HepG2 (cell line): Measurements from ENCODE around the gene VPS26A. TPM values are rescaled to one million over a fixed set of nuclear protein-coding genes. Genes with fewer than 3 reads are reported as not detected.

Source experiments
- ATAC-seq: fragments of 200-7000 bp; cut with Tn5 transposase; 3 replicates; pipeline ENCODE4 v1.9.1; 2020; ENCODE audit warnings: mild to moderate bottlenecking, moderate library complexity
- BruUV-seq: library from RNA; stranded (reverse); fragments of 400-500 nt; replicated peaks from 2 replicates; lab custom pipeline; 2021; lab: Mats Ljungman, UMichigan
- CTCF ChIA-PET: fragments of 300-600 bp; formaldehyde crosslinking; extraction: SDS; loops from one replicate; lab custom pipeline; 2021; ENCODE audit warnings: low total read pairs, inconsistent platforms, low intra/inter-chr PET ratio; lab: Yijun Ruan, JAX
- POLR2A ChIA-PET: fragments of 350-600 bp; sonication (Branson Sonifier 250); formaldehyde crosslinking; loops from one replicate; lab custom pipeline; 2020; ENCODE audit warnings: antibody characterized with exemption, inconsistent platforms; lab: Yijun Ruan, JAX
- DNase-seq: peaks from one replicate; pipeline ENCODE4 v3.0.0-alpha.2; 2015; ENCODE audit warnings: low spot score
- FAIRE-seq: peaks from 3 replicates; lab custom pipeline; 2011; peaks lifted over from hg19 to GRCh38; lab: Jason Lieb, UNC
- H2AFZ ChIP-seq: one replicate; pipeline ENCODE4 v1.6.1; 2011; ENCODE audit warnings: low read length, inconsistent platforms
- H3K27ac ChIP-seq: fragments of 300-600 bp; 3 replicates; pipeline ENCODE4 v1.8.0; 2011; ENCODE audit warnings: mixed run types, mild to moderate bottlenecking, mixed read lengths, low read length, inconsistent platforms; ENCODE audit not compliant: insufficient read depth; ENCODE audit errors: extremely low read length
- H3K27me3 ChIP-seq, 2 experiments: fragments of 200-600 bp in 1 of 2; 2 replicates in 1 of 2; 3 replicates in 1 of 2; pipeline versions ENCODE4 v1.6.0 to v1.8.0; 2011; ENCODE audit warnings: low read length in 2 of 2, mild to moderate bottlenecking in 2 of 2, moderate library complexity in 2 of 2, inconsistent platforms in 1 of 2; ENCODE audit not compliant: insufficient read depth in 2 of 2, control insufficient read depth in 1 of 2
- H3K36me3 ChIP-seq, 2 experiments: fragments of 200-600 bp in 1 of 2; replicated peaks in 1 of 2; 2 replicates in 1 of 2; 3 replicates in 1 of 2; pipeline versions ENCODE4 v1.5.1 to v1.8.0; 2011; ENCODE audit warnings: low read length in 2 of 2, inconsistent platforms in 1 of 2; ENCODE audit not compliant: insufficient read depth in 2 of 2, control insufficient read depth in 1 of 2
- H3K4me1 ChIP-seq: 2 replicates; pipeline ENCODE4 v1.5.1; 2012; ENCODE audit warnings: low read length, inconsistent platforms; ENCODE audit not compliant: insufficient read depth
- H3K4me2 ChIP-seq: 2 replicates; pipeline ENCODE4 v1.6.0; 2011; ENCODE audit warnings: low read depth, low read length, inconsistent platforms
- H3K4me3 ChIP-seq, 3 experiments: fragments of 200-600 bp in 1 of 3; sonication (generic), shearing (Covaris generic) in 1 of 3; replicated peaks in 1 of 3; 2 replicates each; pipeline ENCODE4 v1.5.1; 2011 to 2016; ENCODE audit warnings: low read length in 3 of 3, inconsistent platforms in 2 of 3, low read depth in 2 of 3, mild to moderate bottlenecking in 2 of 3, control low read depth in 1 of 3, mixed read lengths in 1 of 3; ENCODE audit not compliant: insufficient read depth in 1 of 3
- H3K79me2 ChIP-seq: one replicate; pipeline ENCODE4 v1.6.1; 2011; ENCODE audit warnings: low read length, inconsistent platforms; ENCODE audit not compliant: insufficient read depth
- H3K9ac ChIP-seq: 2 replicates; pipeline ENCODE4 v1.6.0; 2011; ENCODE audit warnings: mild to moderate bottlenecking, low read depth, low read length, inconsistent platforms; ENCODE audit not compliant: insufficient read depth
- H3K9me3 ChIP-seq: 2 replicates; pipeline ENCODE4 v1.5.1; 2012; ENCODE audit warnings: mild to moderate bottlenecking, low read length
- H4K20me1 ChIP-seq: 2 replicates; pipeline ENCODE4 v1.6.0; 2011; ENCODE audit warnings: inconsistent platforms, mild to moderate bottlenecking, low read length, moderate library complexity; ENCODE audit not compliant: insufficient read depth
- AGO2 ChIP-seq: fragments of 200-400 bp; formaldehyde crosslinking; optimal IDR thresholded peaks from 2 replicates; pipeline ENCODE3; 2017; ENCODE audit warnings: mild to moderate bottlenecking, low read depth, low read length, moderate library complexity
- HMG20B ChIP-seq: conservative IDR thresholded peaks from 2 replicates; pipeline ENCODE4 v1.6.1; 2016; ENCODE audit warnings: missing genetic modification reagents, missing compliant biosample characterization
- JARID2 ChIP-seq: sonication (generic); formaldehyde crosslinking; IDR thresholded peaks from 2 replicates; pipeline ENCODE4 v1.8.1; 2023; ENCODE audit warnings: missing genetic modification reagents, inconsistent platforms; ENCODE audit not compliant: insufficient replicate concordance
- KDM5A ChIP-seq: fragments of 200-600 bp; sonication (generic); IDR thresholded peaks from 2 replicates; pipeline ENCODE4 v1.7.0; 2018; ENCODE audit warnings: antibody characterized with exemption, mild to moderate bottlenecking, low read length, borderline replicate concordance
- UBTF ChIP-seq: sonication (generic); formaldehyde crosslinking; IDR thresholded peaks from 2 replicates; pipeline ENCODE4 v1.4.0; 2020; ENCODE audit warnings: mild to moderate bottlenecking, missing genetic modification reagents
- ZNF225 ChIP-seq: sonication (generic); formaldehyde crosslinking; IDR thresholded peaks from 2 replicates; pipeline ENCODE4 v1.4.0; 2020; ENCODE audit warnings: mild to moderate bottlenecking, missing genetic modification reagents
- ZNF761 ChIP-seq: sonication (generic); formaldehyde crosslinking; conservative IDR thresholded peaks from 2 replicates; pipeline ENCODE4 v1.4.0; 2020; ENCODE audit warnings: mild to moderate bottlenecking, missing genetic modification reagents
- ZNF777 ChIP-seq: sonication (generic); formaldehyde crosslinking; IDR thresholded peaks from 2 replicates; pipeline ENCODE4 v1.4.0; 2020; ENCODE audit warnings: missing genetic modification reagents
- ZNF781 ChIP-seq: sonication (generic); formaldehyde crosslinking; IDR thresholded peaks from 2 replicates; pipeline ENCODE4 v1.5.1; 2020; ENCODE audit warnings: borderline replicate concordance, mild to moderate bottlenecking, missing genetic modification reagents; ENCODE audit errors: not compliant biosample characterization
- ZNF839 ChIP-seq: sonication (generic); formaldehyde crosslinking; IDR thresholded peaks from 2 replicates; pipeline ENCODE4 v1.4.0; 2020; ENCODE audit warnings: missing genetic modification reagents, mild to moderate bottlenecking, borderline replicate concordance
- ZNF883 ChIP-seq: sonication (generic); formaldehyde crosslinking; IDR thresholded peaks from 2 replicates; pipeline ENCODE4 v1.5.1; 2020; ENCODE audit warnings: mild to moderate bottlenecking, missing genetic modification reagents; ENCODE audit errors: not compliant biosample characterization
- ZSCAN20 ChIP-seq: sonication (generic); formaldehyde crosslinking; IDR thresholded peaks from 2 replicates; pipeline ENCODE4 v1.4.0; 2020; ENCODE audit warnings: missing genetic modification reagents, mild to moderate bottlenecking, borderline replicate concordance
- WGBS: methylation state at CpG from one replicate; pipeline ENCODE4 v1.1.6; 2017; ENCODE audit warnings: low lambda C conversion rate; 5-methylcytosine and 5-hydroxymethylcytosine counted together
- in situ Hi-C: cut with HindIII; loops from 2 replicates; pipeline ENCODE4 v1.10.0; 2017; ENCODE audit warnings: low pct_unique_long_range_greater_than_20kb; ENCODE audit not compliant: extremely low pct_ligation_motif_present
- intact Hi-C: fragments of 100-400 bp; cut with micrococcal nuclease; formaldehyde crosslinking; loops from one replicate; pipeline ENCODE4 v1.10.0; 2022; ENCODE audit not compliant: unreplicated experiment
- polyA plus RNA-seq, 8 experiments: library from polyadenylated mRNA; depleted of rRNA in 3 of 8; stranded (reverse) in 7 of 8; unstranded in 1 of 8; fragments of >200 nt; fragmentation: Illumina TruSeq in 4 of 8; extraction: Trizol in 4 of 8; gene quantifications; 2 replicates each; pipeline versions ENCODE4 v1.2.1 to v1.2.3, GENCODE V29; 2011 to 2016; ENCODE audit warnings: low read depth in 4 of 8, missing spikeins in 1 of 8, mixed read lengths in 1 of 8; ENCODE audit not compliant: insufficient read depth in 1 of 8
- total RNA-seq, 5 experiments: library from RNA; depleted of rRNA; stranded (reverse); fragments of >200 nt; fragmentation: Illumina TruSeq; extraction: Trizol; gene quantifications; 2 replicates each; pipeline ENCODE4 v1.2.3, GENCODE V29; 2016; ENCODE audit warnings: low read depth in 1 of 5

Gene VPS26A
- total and polyA plus RNA-seq, 2 of the 13 experiments (the other 11 are each of a cell fraction or from before 2014, with no cell fraction given): 12.9 to 32.6 TPM

GRCh38 chr10:69180525-69181204, 56.7 kb downstream of the VPS26A start:
- BruUV-seq: TSS peak; percentile 59
- no peaks in the 10 kb centered on the region; a peak in 1 of 5 replicates for H3K27me3 ChIP-seq
- no peaks in the 10 kb centered on the region for H4K20me1 ChIP-seq
- H3K79me2 ChIP-seq: peaks cover 57% of the 10 kb centered on the region
- H2AFZ ChIP-seq: no peak overlapping the region
- intact Hi-C loops: no loop called here
- H3K4me1 ChIP-seq: peaks cover 35% of the 10 kb centered on the region
- FAIRE-seq (no peak), ATAC-seq (no peak), DNase-seq (no peak)
- CTCF ChIA-PET: no interaction called here
- H3K9me3 ChIP-seq: no peaks in the 10 kb centered on the region
- H3K27ac ChIP-seq: peak overlapping the region; percentile 98
- peak overlapping the region; percentile 99 for H3K9ac ChIP-seq
- POLR2A ChIA-PET: interaction anchor here (1.1 to 1.4 kb wide), 2 partner anchors 40 to 48 kb away, joined by 3 to 4 read pairs; partner anchors contain the start of gene HKDC1
- WGBS: under 1% methylated on average over 25 of the region's 29 CpGs
- peak overlapping the region; percentile 79 to 93 (median 87) for H3K4me3 ChIP-seq
- H3K36me3 ChIP-seq: peaks cover 5 to 13% of the 10 kb centered on the region in 2 experiments; a peak in 3 of 5 replicates
- in situ Hi-C loops: no loop called here
- peak overlapping the region; percentile 98 for H3K4me2 ChIP-seq
- TF ChIP-seq ZNF777 (peak; percentile 20; the same call in 1 of the 2 replicates), ZNF883 (CRISPR knock-in tag) (peak; percentile 13), JARID2 (peak; percentile 3), ZNF839 (CRISPR knock-in tag) (peak; percentile 13; the same call in 1 of the 2 replicates), ZNF225 (CRISPR knock-in tag) (no peak), KDM5A (peak; percentile 99), ZNF781 (CRISPR knock-in tag) (peak; percentile 4), AGO2 (peak; percentile 51), ZNF761 (no peak), UBTF (CRISPR knock-in tag) (peak; percentile 22; the same call in 1 of the 2 replicates), ZSCAN20 (CRISPR knock-in tag) (0 out of 2 replicates have a peak, but pooled peaks have one; percentile 5), HMG20B (no peak)
